Measurements from ENCODE around the gene ABHD16A.

The ABHD16A gene

DNA sequence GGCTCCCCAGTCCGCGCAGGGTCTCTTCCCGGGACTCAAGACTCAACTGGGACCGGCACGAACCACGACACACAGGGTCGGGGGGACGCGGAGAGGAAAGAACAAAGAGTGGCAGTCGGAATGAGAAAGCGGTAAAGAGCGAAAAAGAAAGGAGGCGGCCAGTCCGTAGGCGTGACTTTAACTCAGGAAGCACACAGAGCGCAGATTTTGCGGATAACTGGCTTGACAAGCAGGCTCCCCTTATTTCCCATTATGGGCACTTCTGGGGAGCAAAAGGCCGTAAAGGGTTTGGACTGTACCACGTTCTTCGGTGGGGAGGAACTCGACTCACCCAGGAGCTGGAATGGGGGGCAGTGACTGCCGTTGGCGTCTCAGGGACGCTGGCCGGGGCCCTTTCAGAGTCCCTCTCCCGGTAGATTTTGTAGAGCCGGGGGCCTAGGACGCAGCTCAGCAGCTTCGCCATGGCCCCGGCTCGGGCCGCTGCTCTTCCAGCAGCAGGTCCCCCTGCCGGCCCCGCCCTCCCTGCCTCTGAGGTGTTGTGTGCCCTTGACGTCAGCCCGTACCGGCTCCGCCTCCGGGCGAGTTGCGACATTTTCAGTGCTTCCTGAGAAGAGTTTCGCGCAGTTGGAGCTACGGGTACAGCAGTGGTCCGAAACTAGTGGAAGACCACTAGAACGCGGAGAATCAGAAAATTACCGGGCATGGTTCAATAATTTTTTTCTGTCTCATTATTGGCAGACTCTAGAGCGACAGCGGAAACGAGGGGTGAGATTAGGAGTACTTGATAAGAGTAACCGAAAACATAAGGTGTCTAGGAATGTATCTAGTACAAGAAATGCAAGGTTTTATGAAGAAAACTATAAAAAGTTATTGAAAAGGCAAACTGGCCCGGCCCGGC, at the start of gene ABHD16A:
ABHD16A (minus strand) TSS at position 506 of the 898 bp plus-strand sequence; CDS start at position 463, 43 bp downstream.
- peak; percentile 94 for DNase-seq

- DNase-seq = no peak
These were observed 49.7 kb upstream of the ABHD16A start for GRCh38 chr6:31752739-31753319.

GRCh38 chr6:31750411-31751022, 47.4 kb upstream of the ABHD16A start:
- no peak for DNase-seq

- DNase-seq = no peak
These were observed 46.3 kb upstream of the ABHD16A start for GRCh38 chr6:31749301-31750036.

DNA sequence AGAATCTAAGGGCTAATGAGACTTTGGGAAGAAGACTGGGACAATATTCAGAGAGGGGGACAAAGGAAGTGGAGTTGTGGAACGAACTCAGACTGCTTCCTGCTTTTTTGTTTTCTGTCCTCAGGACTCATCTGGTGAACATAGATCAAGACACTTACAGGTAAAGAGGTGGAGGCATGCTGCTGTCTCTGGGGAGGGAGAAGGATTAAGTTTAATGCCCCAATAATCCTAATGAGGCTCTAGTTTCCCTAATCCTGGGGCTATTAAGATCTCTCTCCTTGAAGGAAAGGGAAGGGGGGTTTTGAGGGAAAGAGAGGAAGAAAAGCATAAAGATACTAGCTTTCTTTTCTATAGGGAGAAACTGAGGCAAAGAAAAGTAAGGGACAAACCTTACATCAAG, 41.3 kb upstream of the ABHD16A start:
- DNase-seq = no peak

DNA sequence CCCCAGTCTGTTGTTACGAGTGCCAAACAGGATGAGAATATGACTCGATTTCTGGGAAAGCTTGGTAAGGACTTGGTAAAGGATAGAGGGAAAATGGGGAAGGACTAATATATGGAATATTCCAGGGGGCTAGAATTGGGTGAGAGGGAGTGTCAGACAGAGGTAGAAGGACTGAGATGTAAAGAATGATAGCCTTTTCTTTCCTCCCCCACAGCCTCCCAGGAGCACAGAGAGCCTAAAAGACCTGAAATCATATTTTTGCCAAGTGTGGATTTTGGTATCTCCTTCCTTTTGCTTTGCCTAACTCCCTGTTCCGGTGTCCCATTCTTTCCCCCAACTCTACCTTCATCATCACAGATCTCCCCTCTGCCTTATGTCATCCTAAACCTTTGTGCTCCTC, 39.8 kb upstream of the ABHD16A start:
- no peak for DNase-seq

GRCh38 chr6:31741815-31742214, 38.7 kb upstream of the ABHD16A start:
- DNase-seq = no peak

- DNase-seq = peak; percentile 52
These were observed 37.5 kb upstream of the ABHD16A start for GRCh38 chr6:31740397-31741223.

- DNase-seq = peak; percentile 99
These were observed 36.7 kb upstream of the ABHD16A start, which contains the start of gene MSH5 for GRCh38 chr6:31739639-31740396. MSH5 (plus strand) TSS chr6:31740005; CDS start chr6:31740467, 462 bp downstream.

GRCh38 chr6:31737991-31738979, 35.2 kb upstream of the ABHD16A start:
- DNase-seq = peak; percentile 93

DNA sequence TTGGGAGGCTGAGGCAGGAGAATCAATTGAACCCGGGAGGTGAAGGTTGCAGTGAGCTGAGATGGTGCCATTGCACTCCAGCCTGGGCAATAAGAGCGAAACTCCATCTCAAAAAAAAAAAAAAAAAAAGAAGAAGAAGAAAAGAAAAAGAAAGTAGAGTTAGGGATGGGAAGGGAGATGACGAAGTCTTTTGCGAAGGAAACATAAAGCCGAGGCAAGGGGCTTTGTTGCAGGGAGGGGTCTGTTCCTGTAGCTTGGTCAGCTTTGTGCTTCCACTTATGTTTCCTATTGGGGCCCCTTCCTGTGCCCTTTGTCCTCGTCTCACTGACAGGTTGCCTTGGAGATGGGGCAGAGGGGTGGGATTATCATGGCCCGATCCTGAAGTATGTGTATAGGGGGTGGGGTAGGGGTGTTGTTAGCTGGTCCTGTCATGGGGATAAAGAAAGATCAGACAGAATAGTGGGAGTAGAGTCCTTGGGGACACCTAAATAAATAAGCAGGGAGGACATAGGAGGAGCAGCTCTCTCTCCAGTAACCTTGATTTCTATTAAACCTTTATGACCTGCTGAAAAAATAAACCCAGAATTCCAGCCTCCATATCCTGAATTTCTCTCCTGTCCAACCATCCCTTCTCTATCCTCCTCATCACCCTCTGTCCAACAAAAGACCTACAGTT, 34.3 kb upstream of the ABHD16A start:
- DNase-seq = peak; percentile 88

DNA sequence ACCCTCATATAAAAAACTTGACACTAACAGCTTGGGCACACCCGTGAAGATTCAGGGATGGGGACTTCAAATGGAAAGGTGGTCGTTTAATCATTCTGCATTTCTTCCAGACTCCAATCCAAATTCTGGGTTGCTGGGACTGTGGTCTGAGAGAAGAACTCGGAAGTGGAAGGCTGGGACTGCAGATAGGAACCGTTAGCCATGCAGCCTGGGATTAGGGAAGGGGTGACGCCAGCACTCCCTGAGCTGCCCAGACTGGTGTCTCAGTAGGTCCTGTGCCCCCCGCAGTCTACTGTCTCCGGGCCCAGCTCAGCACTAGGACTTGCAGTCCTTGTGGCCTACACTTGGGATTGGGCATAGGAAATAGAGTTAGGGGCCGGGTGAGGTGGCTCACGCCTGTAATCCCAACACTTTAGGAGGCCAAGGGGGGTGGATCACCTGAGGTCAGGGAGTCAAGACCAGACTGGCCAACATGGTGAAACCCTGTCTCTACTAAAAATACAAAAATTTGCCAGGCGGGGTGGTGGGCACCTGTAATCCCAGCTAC, 33.7 kb upstream of the ABHD16A start:
- no peak for DNase-seq

DNA sequence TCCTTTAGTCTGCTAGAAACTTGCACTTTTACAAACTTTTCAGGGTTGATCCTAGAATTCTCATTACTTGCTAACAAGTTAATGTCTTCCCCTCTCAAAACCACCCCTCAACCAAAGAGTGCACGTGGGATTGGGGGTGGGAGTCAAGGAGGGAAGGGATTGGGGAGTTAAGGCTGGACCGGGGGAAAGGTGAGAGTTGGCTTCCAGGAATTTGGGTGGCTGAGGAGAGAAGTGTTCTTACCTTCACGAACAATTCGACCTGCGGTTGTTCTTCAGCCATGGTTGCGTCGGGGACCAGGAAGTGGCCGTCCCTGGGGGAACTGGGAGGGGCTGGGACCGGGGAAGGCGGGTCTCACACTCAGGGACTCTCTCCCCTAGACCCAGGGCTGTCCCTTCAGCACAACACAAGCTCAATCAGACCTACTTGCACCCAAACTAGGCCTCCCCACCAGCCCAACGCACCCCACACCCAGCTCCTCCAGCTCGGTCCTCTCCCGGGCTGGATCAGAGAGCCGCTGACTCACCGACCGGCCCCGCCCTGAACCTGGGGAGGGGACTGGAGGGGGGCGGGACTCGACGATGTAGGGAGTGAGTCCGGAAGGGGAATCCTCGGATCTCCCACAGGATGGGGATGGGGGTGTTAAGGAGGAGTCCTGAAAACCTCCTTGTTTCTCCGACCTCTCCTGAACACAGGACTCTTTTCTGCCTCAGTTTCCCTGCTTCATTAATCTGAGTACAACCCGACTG, 33.1 kb upstream of the ABHD16A start, which contains the start of gene CLIC1:
CLIC1 (minus strand) TSS at position 510 of the 747 bp plus-strand sequence; CDS start at position 280, 230 bp downstream.
- peak; percentile 84 for DNase-seq

GRCh38 chr6:31734821-31735406, 31.8 kb upstream of the ABHD16A start:
- DNase-seq = peak; percentile 72

DNA sequence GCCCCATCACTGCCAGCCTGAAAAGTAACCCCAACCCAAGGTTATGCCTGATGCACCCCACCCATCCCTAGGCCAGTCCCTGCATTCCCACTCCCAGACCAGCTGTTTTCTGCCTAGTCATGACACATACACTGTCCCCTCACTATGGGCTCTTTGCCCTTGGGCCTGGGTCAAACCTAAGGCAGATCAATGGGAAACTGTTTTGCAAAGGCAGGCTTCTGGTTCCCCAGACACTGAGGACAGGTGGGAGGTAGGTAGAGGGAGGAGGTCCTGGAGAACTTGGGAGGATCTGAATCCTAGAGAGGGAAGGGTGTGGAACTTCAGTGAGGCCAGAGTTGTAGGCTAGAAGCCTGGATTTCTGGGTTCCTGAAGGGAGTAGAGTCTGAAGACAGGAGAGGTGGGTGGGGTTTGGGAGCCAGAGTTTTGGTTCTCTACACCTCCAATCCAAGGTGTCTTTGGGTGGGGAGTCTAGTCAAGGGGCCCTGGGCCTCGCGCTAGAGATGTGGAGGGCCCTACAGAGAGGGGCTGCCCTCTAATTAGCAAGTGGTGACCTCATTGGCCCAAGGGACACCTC, 31.2 kb upstream of the ABHD16A start:
- DNase-seq = no peak

DNA sequence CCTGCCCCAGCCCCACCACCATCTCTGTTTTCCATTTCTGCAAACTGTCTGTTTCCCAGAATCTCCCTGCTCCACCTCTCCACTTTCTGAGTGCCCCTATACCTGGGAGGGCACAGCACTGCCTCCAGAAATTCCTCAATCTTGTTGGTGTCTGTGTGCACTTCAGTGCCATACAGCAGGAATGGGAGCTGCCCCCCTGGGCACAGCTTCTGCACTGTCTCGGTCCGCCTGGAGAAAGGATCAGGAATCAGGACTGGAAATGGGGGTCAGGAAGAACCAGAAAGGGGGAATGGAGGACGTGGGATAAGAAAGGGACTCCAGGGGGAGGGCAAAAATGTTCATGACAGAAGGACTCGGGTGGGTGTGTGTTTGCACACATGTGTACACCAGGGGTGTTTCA, 30.6 kb upstream of the ABHD16A start:
- no peak for DNase-seq

DNA sequence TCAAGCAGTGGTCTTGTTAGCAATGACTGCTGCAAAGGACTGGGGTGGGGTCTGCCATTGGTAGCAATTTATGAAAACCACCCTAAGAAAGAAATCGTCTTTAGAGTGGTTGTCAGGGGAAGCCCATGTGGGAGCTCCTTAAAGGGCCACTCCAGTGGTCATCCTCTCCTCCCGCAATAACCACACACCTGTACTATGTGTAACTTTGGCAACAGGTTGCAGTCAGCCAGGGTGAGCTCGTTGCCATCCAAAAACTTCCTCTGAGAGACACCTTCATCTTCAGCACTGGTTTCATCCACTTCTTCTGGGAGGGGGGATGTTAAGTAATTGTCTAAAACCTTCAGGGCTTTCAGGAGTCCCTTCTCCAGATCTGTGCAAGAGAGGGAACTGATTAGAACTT, 28.9 kb upstream of the ABHD16A start:
- no peak for DNase-seq

Data from GDM1 (cell line).